GM12878 (cell line): ENCODE measurements around the gene MDC1. TPM values are rescaled to one million over a fixed set of nuclear protein-coding genes. Genes with fewer than 3 reads are reported as not detected.
A peak's percentile ranks its signal among the peaks of the same experiment; 100 is the strongest.
"Not testable (repeated sequence)": the region's sequence is repeated elsewhere in the genome, so short reads cannot be mapped to it uniquely, and the experiment has no call there.

Experiments used
- ATAC-seq: fragments of 200-7000 bp; cut with Tn5 transposase; 3 replicates; pipeline ENCODE4 v1.9.1; 2020; ENCODE audit warnings: mild to moderate bottlenecking, moderate library complexity
- BruUV-seq: library from RNA; stranded (reverse); fragments of 400-500 nt; replicated peaks from 2 replicates; lab custom pipeline; 2021; lab: Mats Ljungman, UMichigan
- CTCF ChIA-PET: fragments of 300-600 bp; sonication (Branson Sonifier 250); formaldehyde crosslinking; extraction: SDS; loops from one replicate; lab custom pipeline; 2021; ENCODE audit warnings: inconsistent platforms; lab: Yijun Ruan, JAX
- POLR2A ChIA-PET: fragments of 350-600 bp; formaldehyde crosslinking; extraction: SDS; loops from one replicate; lab custom pipeline; 2021; ENCODE audit warnings: inconsistent platforms; lab: Charles Lee
- RAD21 ChIA-PET: fragments of 300-600 bp; sonication (Branson Sonifier 250); formaldehyde crosslinking; loops from one replicate; lab custom pipeline; 2023; ENCODE audit warnings: antibody characterized with exemption; ENCODE audit not compliant: unreplicated experiment; lab: Charles Lee
- SMC1A ChIA-PET: fragments of 300-600 bp; sonication (Branson Sonifier 250); formaldehyde crosslinking; loops from one replicate; lab custom pipeline; 2023; ENCODE audit not compliant: unreplicated experiment, uncharacterized antibody; lab: Charles Lee
- DNase-seq: peaks from one replicate; pipeline ENCODE4 v3.0.0-alpha.2; 2011; ENCODE audit warnings: low read depth, low spot score
- FAIRE-seq: peaks from 3 replicates; lab custom pipeline; 2011; peaks lifted over from hg19 to GRCh38; lab: Jason Lieb, UNC
- H2AFZ ChIP-seq: 2 replicates; pipeline ENCODE4 v1.6.0; 2011; ENCODE audit warnings: low read depth, low read length, control low read depth; ENCODE audit not compliant: control insufficient read depth
- H3K27ac ChIP-seq: 2 replicates; pipeline ENCODE4 v1.5.1; 2011; ENCODE audit warnings: control low read depth; ENCODE audit not compliant: control insufficient read depth, insufficient read depth
- H3K27me3 ChIP-seq, 2 experiments: replicated peaks in 1 of 2; 2 replicates each; pipeline versions ENCODE4 v1.6.0 to v1.6.1; 2011; ENCODE audit warnings: low read length in 1 of 2; ENCODE audit not compliant: control insufficient read depth in 2 of 2, insufficient read depth in 2 of 2
- H3K36me3 ChIP-seq, 2 experiments: 2 replicates each; pipeline ENCODE4 v1.5.1; 2011; ENCODE audit warnings: low read length in 1 of 2; ENCODE audit not compliant: control insufficient read depth in 2 of 2, insufficient read depth in 2 of 2
- H3K4me1 ChIP-seq: 2 replicates; pipeline ENCODE4 v1.6.1; 2011; ENCODE audit warnings: mild to moderate bottlenecking, low read length, moderate library complexity, mixed read lengths; ENCODE audit not compliant: control insufficient read depth, insufficient read depth
- H3K4me2 ChIP-seq: 2 replicates; pipeline ENCODE4 v1.6.0; 2011; ENCODE audit warnings: control low read depth; ENCODE audit not compliant: control insufficient read depth, insufficient read depth
- H3K4me3 ChIP-seq: fragments of 200-600 bp; sonication (generic); 2 replicates; pipeline ENCODE4 v1.5.1; 2016
- H3K79me2 ChIP-seq: 2 replicates; pipeline ENCODE4 v1.6.0; 2011; ENCODE audit warnings: low read length; ENCODE audit not compliant: control insufficient read depth, insufficient read depth
- H3K9ac ChIP-seq: 2 replicates; pipeline ENCODE4 v1.8.0; 2011; ENCODE audit warnings: low read length, control low read depth, mixed read lengths; ENCODE audit not compliant: control insufficient read depth, insufficient read depth
- H3K9me3 ChIP-seq: replicated peaks from 3 replicates; pipeline ENCODE4 v1.5.1; 2011; ENCODE audit warnings: mild to moderate bottlenecking, low read length; ENCODE audit not compliant: control insufficient read depth, insufficient read depth
- H4K20me1 ChIP-seq: 2 replicates; pipeline ENCODE4 v1.6.0; 2011; ENCODE audit not compliant: control insufficient read depth, insufficient read depth
- BHLHE40 ChIP-seq, 2 experiments: fragments of 450-650 bp in 1 of 2; IDR thresholded peaks; 2 replicates each; pipeline ENCODE4 v1.6.1; 2011 to 2017; ENCODE audit warnings: low read depth in 2 of 2, borderline replicate concordance in 1 of 2, improper control_type of control experiment in 1 of 2, low read length in 1 of 2, mild to moderate bottlenecking in 1 of 2
- EP300 ChIP-seq, 2 experiments: fragments of 150-350 bp in 1 of 2; IDR thresholded peaks; 2 replicates each; pipeline ENCODE4 v1.6.1; 2011 to 2012; ENCODE audit warnings: low read depth in 2 of 2, low read length in 2 of 2, borderline replicate concordance in 1 of 2, improper control_type of control experiment in 1 of 2, inconsistent platforms in 1 of 2; ENCODE audit not compliant: control insufficient read depth in 1 of 2
- IKZF2 ChIP-seq, 2 experiments: fragments of 450-650 bp; IDR thresholded peaks; 2 replicates each; pipeline ENCODE4 v1.6.1; 2017; ENCODE audit warnings: mild to moderate bottlenecking in 2 of 2, moderate library complexity in 2 of 2
- MEF2B ChIP-seq: fragments of 450-650 bp; IDR thresholded peaks from 2 replicates; pipeline ENCODE4 v1.6.1; 2018; ENCODE audit warnings: mild to moderate bottlenecking, moderate library complexity; ENCODE audit not compliant: partially characterized antibody, poor library complexity, severe bottlenecking
- MTA2 ChIP-seq: fragments of 450-650 bp; IDR thresholded peaks from 2 replicates; pipeline ENCODE4 v1.6.1; 2016; ENCODE audit warnings: low read depth, mild to moderate bottlenecking, moderate library complexity
- NR2F1 ChIP-seq: fragments of 450-650 bp; conservative IDR thresholded peaks from 2 replicates; pipeline ENCODE4 v1.6.1; 2017; ENCODE audit warnings: mild to moderate bottlenecking
- WGBS: methylation state at CpG from one replicate; pipeline ENCODE4 v1.1.6; 2016; ENCODE audit warnings: low lambda C conversion rate; ENCODE audit not compliant: insufficient replicate concordance, insufficient coverage; ENCODE audit errors: missing lambda C conversion rate; 5-methylcytosine and 5-hydroxymethylcytosine counted together
- in situ Hi-C: fragments of 300-500 bp; cut with MboI; formaldehyde crosslinking; loops from 9 replicates; pipeline ENCODE4 v1.14.3; 2018; ENCODE audit warnings: mixed read lengths
- intact Hi-C: fragments of 100-400 bp; cut with micrococcal nuclease; formaldehyde crosslinking; loops from one replicate; pipeline ENCODE4 v1.14.2; 2022; ENCODE audit not compliant: unreplicated experiment
- polyA plus RNA-seq, 11 experiments: library from polyadenylated mRNA; depleted of rRNA in 4 of 11; unstranded in 6 of 11; stranded (reverse) in 5 of 11; fragments of >200 nt; fragmentation: Nextera tagmentation in 4 of 11; fragmentation: Illumina TruSeq in 1 of 11; extraction: Ambion mirVana in 4 of 11; extraction: Trizol in 1 of 11; gene quantifications; 1 replicate in 1 of 11; 2 replicates in 10 of 11; pipeline versions ENCODE4 v1.2.1 to v1.2.3, GENCODE V29; 2011 to 2016; ENCODE audit warnings: inconsistent platforms in 2 of 11, missing spikeins in 2 of 11, low read depth in 1 of 11
- total RNA-seq, 4 experiments: library from RNA; depleted of rRNA in 3 of 4; stranded (reverse); fragments of >200 nt in 3 of 4; fragmentation: Illumina TruSeq in 1 of 4; extraction: Trizol in 1 of 4; gene quantifications; 2 replicates each; pipeline versions ENCODE4 v1.2.1 to v1.2.3, GENCODE V29; 2013 to 2021
- TF ChIP-seq, protein P1 (sequence below): fragments of 150-350 bp; IDR thresholded peaks from 2 replicates; pipeline ENCODE4 v1.6.1; 2016; ENCODE audit warnings: low read depth, low read length

The MDC1 gene
- total and polyA plus RNA-seq, 10 of the 15 experiments (the other 5 are each of a cell fraction or from before 2014, with no cell fraction given), result 5.1 to 62.5 (median 22.4) TPM

DNA sequence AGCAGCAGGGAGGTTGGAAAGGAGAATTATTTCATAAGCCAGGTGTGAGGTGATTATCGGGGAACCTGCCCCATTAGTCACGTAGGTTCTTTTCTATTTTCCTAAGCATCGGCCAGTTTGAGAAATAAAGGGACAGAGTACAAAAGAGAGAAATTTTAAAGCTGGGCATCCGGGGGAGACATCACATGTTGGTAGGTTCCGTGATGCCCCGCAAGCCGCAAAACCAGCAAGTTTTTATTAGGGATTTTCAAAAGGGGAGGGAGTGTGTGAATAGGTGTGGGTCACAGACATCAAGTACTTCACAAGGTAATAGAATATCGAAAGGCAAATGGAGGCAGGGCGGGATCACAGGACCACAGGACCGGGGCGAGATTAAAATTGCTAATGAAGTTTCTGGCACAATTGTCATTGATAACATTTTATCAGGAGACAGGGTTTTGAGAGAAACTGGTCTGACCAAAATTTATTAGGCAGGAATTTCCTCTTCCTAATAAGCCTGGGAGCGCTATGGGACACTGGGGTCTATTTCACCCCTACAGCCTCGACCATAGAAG is 47.5 kb upstream of the MDC1 start:
- H3K9me3 ChIP-seq, DNase-seq, H3K27me3 ChIP-seq, intact Hi-C loops, H3K4me2 ChIP-seq, H3K36me3 ChIP-seq, H2AFZ ChIP-seq, FAIRE-seq, H3K27ac ChIP-seq, BruUV-seq, H4K20me1 ChIP-seq, ATAC-seq, H3K4me3 ChIP-seq, H3K9ac ChIP-seq, in situ Hi-C loops, H3K79me2 ChIP-seq: not testable (repeated sequence)
- 66% methylated on average over 13 of the region's 13 CpGs for WGBS
- TF ChIP-seq IKZF2 (IDR thresholded peaks at IDR 0.05) (0 out of 4 replicates have a peak, but pooled peaks have one; percentile 7 to 32), MTA2 (peak; percentile 20; the same call in 1 of the 2 replicates)
- H3K4me1 ChIP-seq, result peaks cover 37% of the 10 kb centered on the region
- SMC1A ChIA-PET, result interaction anchor here (0.8 to 9.7 kb wide), 8 partner anchors 17 to 62 kb away, joined by 3 to 217 read pairs (median 6); partner anchors contain the start of gene FLOT1
- POLR2A ChIA-PET, result interaction anchor here (0.7 to 4.2 kb wide), 10 partner anchors 15 to 77 kb away, joined by 3 to 49 read pairs (median 5); partner anchors contain the start of gene MDC1
- RAD21 ChIA-PET, result interaction anchor here (0.7 to 2.7 kb wide), 6 partner anchors 27 to 57 kb away, joined by 3 to 19 read pairs (median 10); no protein-coding TSS in a partner anchor
- CTCF ChIA-PET, result interaction anchor here (0.7 to 2.7 kb wide), 11 partner anchors 9 to 63 kb away, joined by 3 to 12 read pairs (median 6); partner anchors contain the start of gene IER3

DNA sequence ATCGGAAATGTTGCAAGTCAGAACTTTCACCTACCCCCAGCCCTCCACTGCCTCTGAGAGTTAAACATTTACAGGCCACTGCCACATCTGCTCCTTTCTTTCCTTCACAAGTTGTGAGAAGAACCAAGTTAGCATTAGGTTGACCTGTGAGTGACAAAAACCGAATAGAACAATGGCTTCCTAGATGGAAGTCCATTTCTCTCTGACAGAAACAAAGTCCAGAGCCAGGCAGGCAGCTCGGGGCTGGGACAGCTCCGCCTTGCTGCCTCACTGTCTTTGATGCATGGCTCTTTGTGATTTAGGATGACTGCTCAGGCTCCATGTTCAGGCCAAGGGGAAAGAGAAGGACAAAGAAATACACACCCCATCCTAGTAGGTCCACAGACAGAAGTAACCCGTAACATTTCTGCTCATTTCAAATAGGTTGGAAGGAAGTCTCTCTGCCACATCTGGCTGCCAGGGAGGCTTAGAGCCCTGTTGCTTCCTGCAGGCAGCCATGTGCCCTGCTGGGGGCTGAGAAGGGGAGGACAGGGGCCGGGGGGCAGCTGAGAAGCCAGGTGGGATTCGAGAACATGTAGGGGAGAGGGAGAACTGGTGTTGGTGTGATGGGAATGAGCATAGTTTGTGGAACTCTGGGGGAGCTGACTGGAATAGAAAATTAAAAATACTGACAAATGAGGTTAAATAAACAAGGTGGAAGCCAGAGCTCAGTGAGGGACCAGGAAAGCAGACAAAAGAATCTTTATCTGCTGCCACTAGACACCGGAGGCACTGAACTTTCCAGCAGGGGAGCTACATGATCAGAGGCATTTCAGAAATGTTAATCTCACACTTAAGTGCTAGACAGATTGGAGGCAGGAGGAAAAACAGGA is 46.8 kb upstream of the MDC1 start:
- Histone ChIP-seq H3K79me2 (no peaks in the 10 kb centered on the region), H3K4me2 (no peak overlapping the region), H4K20me1 (no peaks in the 10 kb centered on the region), H3K4me3 (no peak overlapping the region), H3K36me3 (no peaks in the 10 kb centered on the region), H3K9me3 (no peaks in the 10 kb centered on the region; the same call in 2 of the 3 replicates), H2AFZ (no peak overlapping the region), H3K4me1 (peaks cover 37% of the 10 kb centered on the region), H3K27ac (no peak overlapping the region), H3K27me3 (no peaks in the 10 kb centered on the region), H3K9ac (no peak overlapping the region)
- ChIA-PET POLR2A (interaction anchor here (0.6 to 4.2 kb wide), 15 partner anchors 15 to 149 kb away, joined by 3 to 49 read pairs (median 4); partner anchors contain the start of genes FLOT1 and MDC1), SMC1A (interaction anchor here (0.8 to 9.7 kb wide), 10 partner anchors 18 to 63 kb away, joined by 3 to 217 read pairs (median 6); partner anchors contain the start of gene FLOT1), CTCF (interaction anchor here (0.7 to 2.7 kb wide), 13 partner anchors 9 to 64 kb away, joined by 3 to 12 read pairs (median 6); partner anchors contain the start of gene IER3), RAD21 (interaction anchor here (0.7 to 2.7 kb wide), 10 partner anchors 11 to 85 kb away, joined by 3 to 19 read pairs (median 4); partner anchors contain the start of gene FLOT1)
- in situ Hi-C loops, result no loop called here
- no peak for FAIRE-seq
- intact Hi-C loops, result no loop called here
- ATAC-seq, result peak; percentile 37
- peak; percentile 66 for DNase-seq
- WGBS, result 46% methylated on average over 8 of the region's 8 CpGs
- TSS peak; percentile 76 for BruUV-seq
- TF ChIP-seq EP300 (IDR thresholded peaks at IDR 0.05; ENCODE audit: borderline replicate concordance in 1 of 2, control insufficient read depth in 1 of 2, low read depth in 2 of 2, low read length in 2 of 2), result peak in 1 of 2 experiments; percentile 30; a peak in 1 of 4 replicates
- TF ChIP-seq NR2F1, result peak; percentile 52; the same call in 1 of the 2 replicates
- peak; percentile 17 for TF ChIP-seq MEF2B
- peak; percentile 25 to 45; a peak in 1 of 4 replicates for TF ChIP-seq BHLHE40 (IDR thresholded peaks at IDR 0.05; ENCODE audit: borderline replicate concordance in 1 of 2, low read depth in 2 of 2, low read length in 1 of 2)
- TF ChIP-seq, protein P1, sequence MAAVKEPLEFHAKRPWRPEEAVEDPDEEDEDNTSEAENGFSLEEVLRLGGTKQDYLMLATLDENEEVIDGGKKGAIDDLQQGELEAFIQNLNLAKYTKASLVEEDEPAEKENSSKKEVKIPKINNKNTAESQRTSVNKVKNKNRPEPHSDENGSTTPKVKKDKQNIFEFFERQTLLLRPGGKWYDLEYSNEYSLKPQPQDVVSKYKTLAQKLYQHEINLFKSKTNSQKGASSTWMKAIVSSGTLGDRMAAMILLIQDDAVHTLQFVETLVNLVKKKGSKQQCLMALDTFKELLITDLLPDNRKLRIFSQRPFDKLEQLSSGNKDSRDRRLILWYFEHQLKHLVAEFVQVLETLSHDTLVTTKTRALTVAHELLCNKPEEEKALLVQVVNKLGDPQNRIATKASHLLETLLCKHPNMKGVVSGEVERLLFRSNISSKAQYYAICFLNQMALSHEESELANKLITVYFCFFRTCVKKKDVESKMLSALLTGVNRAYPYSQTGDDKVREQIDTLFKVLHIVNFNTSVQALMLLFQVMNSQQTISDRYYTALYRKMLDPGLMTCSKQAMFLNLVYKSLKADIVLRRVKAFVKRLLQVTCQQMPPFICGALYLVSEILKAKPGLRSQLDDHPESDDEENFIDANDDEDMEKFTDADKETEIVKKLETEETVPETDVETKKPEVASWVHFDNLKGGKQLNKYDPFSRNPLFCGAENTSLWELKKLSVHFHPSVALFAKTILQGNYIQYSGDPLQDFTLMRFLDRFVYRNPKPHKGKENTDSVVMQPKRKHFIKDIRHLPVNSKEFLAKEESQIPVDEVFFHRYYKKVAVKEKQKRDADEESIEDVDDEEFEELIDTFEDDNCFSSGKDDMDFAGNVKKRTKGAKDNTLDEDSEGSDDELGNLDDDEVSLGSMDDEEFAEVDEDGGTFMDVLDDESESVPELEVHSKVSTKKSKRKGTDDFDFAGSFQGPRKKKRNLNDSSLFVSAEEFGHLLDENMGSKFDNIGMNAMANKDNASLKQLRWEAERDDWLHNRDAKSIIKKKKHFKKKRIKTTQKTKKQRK, result no peak
- peak; percentile 84 to 86; a peak in 3 of 4 replicates for TF ChIP-seq IKZF2 (IDR thresholded peaks at IDR 0.05)
